GM13976 (cell line): ENCODE data around the gene TRIM65.

Experiments used
- DNase-seq: peaks from one replicate; pipeline ENCODE4 v3.0.0; 2012; ENCODE audit warnings: low spot score
- in situ Hi-C: fragments of 300-500 bp; cut with MboI; formaldehyde crosslinking; loops from one replicate; pipeline ENCODE4 v1.12.0; 2022; ENCODE audit warnings: low sequenced_read_pairs, mixed read lengths, inconsistent platforms; ENCODE audit not compliant: unreplicated experiment
- TF ChIP-seq, protein P1 (sequence below): IDR thresholded peaks from 2 replicates; pipeline ENCODE4 v1.5.1; 2012; ENCODE audit warnings: borderline replicate concordance, mild to moderate bottlenecking; ENCODE audit not compliant: insufficient read depth; ENCODE audit errors: extremely low read depth, missing control alignments, control extremely low read depth

The TRIM65 gene

DNA sequence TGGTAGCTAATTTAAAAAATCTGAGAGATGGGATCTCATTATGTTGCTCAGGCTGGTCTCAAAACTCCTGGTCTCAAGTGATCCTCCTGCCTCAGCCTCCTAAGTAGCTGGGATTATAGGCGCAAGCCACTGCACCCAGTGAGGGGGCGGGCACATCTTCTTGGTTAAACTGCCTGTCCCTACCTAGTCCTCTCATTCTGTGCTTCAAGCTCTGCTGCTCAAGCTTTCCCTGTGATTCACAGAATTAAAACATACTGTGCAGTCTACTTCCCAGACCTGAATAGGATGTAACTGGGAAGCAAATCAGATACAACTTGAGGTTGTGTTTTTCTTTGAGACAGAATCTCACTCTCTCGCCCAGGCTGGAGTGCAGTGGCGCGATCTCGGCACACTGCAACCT, 5.7 kb upstream of the TRIM65 start:
- in situ Hi-C loops = loop anchor here (25.0 kb wide), 1 partner anchor 385 kb away; no protein-coding TSS in a partner anchor
- TF ChIP-seq, protein P1, sequence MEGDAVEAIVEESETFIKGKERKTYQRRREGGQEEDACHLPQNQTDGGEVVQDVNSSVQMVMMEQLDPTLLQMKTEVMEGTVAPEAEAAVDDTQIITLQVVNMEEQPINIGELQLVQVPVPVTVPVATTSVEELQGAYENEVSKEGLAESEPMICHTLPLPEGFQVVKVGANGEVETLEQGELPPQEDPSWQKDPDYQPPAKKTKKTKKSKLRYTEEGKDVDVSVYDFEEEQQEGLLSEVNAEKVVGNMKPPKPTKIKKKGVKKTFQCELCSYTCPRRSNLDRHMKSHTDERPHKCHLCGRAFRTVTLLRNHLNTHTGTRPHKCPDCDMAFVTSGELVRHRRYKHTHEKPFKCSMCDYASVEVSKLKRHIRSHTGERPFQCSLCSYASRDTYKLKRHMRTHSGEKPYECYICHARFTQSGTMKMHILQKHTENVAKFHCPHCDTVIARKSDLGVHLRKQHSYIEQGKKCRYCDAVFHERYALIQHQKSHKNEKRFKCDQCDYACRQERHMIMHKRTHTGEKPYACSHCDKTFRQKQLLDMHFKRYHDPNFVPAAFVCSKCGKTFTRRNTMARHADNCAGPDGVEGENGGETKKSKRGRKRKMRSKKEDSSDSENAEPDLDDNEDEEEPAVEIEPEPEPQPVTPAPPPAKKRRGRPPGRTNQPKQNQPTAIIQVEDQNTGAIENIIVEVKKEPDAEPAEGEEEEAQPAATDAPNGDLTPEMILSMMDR = no peak
- DNase-seq = no peak

DNA sequence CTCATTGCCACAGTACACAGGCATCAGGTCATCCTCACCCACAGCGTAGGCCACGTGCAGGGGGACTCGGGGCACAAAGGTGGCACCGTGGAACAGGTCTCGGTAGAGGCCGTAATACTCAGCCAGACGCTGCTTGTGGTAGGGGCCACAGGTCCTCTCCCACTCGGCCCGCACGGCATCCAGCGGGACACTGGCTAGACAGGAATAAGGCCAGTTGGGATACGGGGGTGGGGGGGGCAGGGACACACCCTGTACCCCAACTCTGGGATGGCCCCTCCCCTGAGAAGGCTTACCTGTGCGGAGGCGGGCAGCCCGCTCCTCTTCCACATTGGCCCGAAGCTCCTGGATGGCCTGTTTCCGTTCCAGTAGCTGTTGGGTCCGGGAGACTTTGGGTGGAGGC, 5.0 kb upstream of the TRIM65 start:
- in situ Hi-C loops = loop anchor here (25.0 kb wide), 1 partner anchor 386 kb away; no protein-coding TSS in a partner anchor
- no peak for DNase-seq
- TF ChIP-seq, protein P1 = no peak

DNA sequence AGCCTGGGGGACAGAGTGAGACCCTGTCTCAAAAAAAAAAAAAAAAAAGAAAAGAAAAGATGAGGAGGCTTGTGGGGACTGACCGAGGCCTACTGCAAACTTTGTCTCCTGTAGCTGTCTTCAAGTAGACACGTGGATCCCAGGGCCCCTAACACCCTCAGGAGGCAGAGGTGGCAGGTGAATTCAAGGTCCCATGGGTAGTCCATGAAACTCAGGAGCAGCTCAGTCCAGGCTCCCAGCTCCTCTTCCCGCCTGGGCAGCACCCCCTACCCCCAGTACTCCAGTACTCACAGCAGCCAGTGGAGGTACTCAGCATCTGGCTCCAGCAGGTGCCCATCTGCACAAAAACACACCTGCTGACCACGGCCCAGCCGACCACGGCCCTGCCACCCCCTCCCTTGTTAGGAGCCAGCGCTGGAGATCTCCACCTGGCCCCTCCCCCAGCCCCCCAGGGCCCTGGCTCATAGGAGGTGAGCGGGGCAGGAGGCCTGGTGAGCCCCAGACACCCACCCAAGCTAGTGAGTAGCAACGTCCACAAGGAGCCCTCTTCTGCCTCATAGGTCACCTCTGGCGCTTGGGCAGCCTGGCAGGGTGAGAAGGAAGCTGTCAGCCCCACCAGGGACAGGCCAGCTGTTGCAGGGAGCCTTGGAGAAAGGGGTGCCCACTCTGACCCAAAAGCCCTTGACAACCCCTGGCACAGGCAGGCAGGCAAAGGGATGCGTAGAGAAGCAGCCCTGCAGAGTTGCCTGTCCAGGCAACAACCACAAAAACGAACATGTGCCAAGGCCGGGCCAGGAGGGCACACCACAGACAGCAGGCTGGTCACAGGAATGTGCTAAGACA, 4.2 kb upstream of the TRIM65 start:
- TF ChIP-seq, protein P1 = no peak
- DNase-seq = no peak
- in situ Hi-C loops = loop anchor here (25.0 kb wide), 1 partner anchor 386 kb away; no protein-coding TSS in a partner anchor

DNA sequence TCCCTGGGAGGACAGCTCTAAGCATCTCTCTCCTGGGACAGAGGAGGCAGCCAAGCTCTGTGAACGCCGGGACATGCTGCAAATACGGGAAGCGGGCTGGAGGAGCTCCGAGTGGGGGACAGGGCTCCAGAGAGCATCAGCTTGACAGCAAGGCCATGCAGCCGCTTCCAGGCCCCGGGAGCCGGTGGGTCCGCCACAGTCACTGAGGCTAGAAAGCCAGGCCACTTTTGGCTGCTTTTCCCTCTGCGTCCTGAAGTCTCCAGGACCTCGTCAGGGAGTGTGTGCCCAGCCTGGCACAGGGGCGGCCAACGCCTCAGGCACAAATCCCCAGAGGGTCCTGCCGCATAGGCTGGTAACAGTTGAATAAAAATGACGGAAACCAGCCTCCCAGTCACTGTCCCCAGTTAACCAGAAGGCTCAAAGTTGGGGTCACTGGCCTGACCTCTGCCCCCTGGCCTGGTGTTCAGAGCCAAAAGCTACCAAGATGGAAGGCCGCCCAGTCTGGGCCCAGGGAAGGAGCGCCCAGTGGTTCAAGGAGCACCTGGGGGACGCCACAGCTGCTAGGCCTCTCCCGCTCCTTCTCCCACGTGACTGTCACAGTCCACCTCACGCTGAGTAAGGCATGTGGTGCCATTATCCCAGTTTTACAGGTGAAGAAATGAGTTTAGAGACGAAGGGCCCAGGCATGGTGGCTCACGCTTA, 3.2 kb upstream of the TRIM65 start:
- in situ Hi-C loops = loop anchor here (25.0 kb wide), 1 partner anchor 387 kb away; no protein-coding TSS in a partner anchor
- TF ChIP-seq, protein P1 = no peak
- no peak for DNase-seq

DNA sequence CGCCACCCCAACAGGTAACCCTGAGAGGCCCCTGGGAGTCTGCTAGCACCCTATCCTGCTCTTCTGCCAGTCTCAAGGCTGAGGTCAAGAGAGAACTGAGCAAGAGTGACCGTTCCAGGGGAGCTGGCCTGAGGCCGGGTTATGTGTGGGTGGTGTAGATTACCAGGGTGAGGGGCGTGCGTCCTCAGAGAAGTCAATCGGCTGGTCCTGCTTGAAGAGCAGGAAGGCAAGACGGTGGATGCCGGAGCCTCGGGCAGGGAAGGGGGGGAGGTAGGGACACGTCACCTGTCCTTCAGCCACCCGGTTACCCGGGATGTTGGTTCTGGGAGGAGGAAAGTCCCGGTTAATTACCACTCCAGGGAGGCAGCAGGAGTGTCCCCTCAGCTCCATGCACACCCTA, 2.6 kb upstream of the TRIM65 start:
- in situ Hi-C loops = no loop called here
- TF ChIP-seq, protein P1 = no peak
- DNase-seq = no peak

DNA sequence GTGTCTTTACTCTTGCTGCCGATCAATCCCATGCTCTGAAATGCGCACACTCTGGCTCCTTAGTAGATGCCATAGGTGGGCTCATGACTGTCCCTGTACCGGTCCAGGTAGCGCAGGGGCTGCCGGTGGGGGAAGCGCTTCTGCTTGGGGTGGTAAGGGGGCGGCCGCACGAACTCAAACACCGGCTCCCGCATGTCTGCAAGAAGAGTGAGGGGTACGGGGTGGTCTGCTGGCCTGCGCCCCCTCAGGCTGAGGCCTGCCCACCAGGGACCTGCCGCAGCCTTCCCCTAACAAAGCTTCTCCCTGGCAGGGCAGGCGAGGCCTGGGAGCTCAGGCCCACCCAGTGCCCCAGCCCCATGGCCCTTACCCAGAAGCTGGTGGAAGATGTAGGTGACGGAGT, 2.0 kb upstream of the TRIM65 start:
- in situ Hi-C loops = no loop called here
- TF ChIP-seq, protein P1 = no peak
- DNase-seq = no peak
